Measurements from ENCODE around the gene RIOX2. TPM values are rescaled to one million over a fixed set of nuclear protein-coding genes. Genes with fewer than 3 reads are reported as not detected.

RIOX2 gene
- total RNA-seq, 1 donor from 2014 or later, result 9.5 TPM

DNA sequence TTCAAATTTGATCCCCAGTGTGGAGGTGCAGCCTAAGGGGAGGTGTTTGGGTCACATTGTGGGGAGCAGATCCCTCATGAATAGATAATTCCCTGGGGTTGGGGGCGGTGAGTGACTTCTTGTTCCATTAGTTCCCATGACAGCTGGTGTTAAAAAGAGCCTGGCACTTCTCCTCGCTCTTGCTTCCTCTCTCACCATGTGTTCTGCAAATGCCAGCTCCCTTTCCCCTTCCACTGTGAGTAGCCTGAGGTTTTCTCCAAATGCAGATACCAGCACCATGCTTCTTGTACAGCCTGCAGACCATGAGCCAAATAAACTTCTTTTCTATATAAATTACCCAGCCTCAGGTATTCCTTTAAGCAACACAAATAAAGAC, 23.1 kb downstream of the RIOX2 start:
- TF ChIP-seq, protein P1, sequence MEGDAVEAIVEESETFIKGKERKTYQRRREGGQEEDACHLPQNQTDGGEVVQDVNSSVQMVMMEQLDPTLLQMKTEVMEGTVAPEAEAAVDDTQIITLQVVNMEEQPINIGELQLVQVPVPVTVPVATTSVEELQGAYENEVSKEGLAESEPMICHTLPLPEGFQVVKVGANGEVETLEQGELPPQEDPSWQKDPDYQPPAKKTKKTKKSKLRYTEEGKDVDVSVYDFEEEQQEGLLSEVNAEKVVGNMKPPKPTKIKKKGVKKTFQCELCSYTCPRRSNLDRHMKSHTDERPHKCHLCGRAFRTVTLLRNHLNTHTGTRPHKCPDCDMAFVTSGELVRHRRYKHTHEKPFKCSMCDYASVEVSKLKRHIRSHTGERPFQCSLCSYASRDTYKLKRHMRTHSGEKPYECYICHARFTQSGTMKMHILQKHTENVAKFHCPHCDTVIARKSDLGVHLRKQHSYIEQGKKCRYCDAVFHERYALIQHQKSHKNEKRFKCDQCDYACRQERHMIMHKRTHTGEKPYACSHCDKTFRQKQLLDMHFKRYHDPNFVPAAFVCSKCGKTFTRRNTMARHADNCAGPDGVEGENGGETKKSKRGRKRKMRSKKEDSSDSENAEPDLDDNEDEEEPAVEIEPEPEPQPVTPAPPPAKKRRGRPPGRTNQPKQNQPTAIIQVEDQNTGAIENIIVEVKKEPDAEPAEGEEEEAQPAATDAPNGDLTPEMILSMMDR (IDR thresholded peaks at IDR 0.05; ENCODE audit: borderline replicate concordance), result no peak
- no peaks in the 10 kb centered on the region for H3K9me3 ChIP-seq (replicated peaks)

GRCh38 chr3:97948351-97949109, 23.7 kb downstream of the RIOX2 start:
- Histone ChIP-seq H3K36me3 (peaks cover 86% of the 10 kb centered on the region), H3K9me3 (replicated peaks) (no peaks in the 10 kb centered on the region), H3K27ac (replicated peaks) (no peak overlapping the region), H3K4me3 (no peak overlapping the region), H3K4me1 (peaks cover 4% of the 10 kb centered on the region), H3K27me3 (ENCODE audit: low read depth) (no peaks in the 10 kb centered on the region)
- no peak for DNase-seq
- intact Hi-C loops (cut with micrococcal nuclease), result no loop called here
- TF ChIP-seq, protein P1 (IDR thresholded peaks at IDR 0.05; ENCODE audit: borderline replicate concordance), result no peak

More for the DNA sequence above, 23.1 kb downstream of the RIOX2 start:
- H3K4me1 ChIP-seq, result peaks cover 4% of the 10 kb centered on the region
- intact Hi-C loops (cut with micrococcal nuclease), result no loop called here
- H3K27ac ChIP-seq (replicated peaks), result no peak overlapping the region
- H3K4me3 ChIP-seq, result no peak overlapping the region
- DNase-seq, result no peak
- H3K27me3 ChIP-seq (ENCODE audit: low read depth), result no peaks in the 10 kb centered on the region
- H3K36me3 ChIP-seq, result peaks cover 86% of the 10 kb centered on the region

- no peak for DNase-seq
- Histone ChIP-seq H3K4me3 (no peak overlapping the region), H3K27ac (replicated peaks) (no peak overlapping the region), H3K9me3 (replicated peaks) (no peaks in the 10 kb centered on the region), H3K27me3 (ENCODE audit: low read depth) (no peaks in the 10 kb centered on the region), H3K36me3 (peaks cover 92% of the 10 kb centered on the region), H3K4me1 (no peaks in the 10 kb centered on the region)
- TF ChIP-seq, protein P1 (IDR thresholded peaks at IDR 0.05; ENCODE audit: borderline replicate concordance), result no peak
- intact Hi-C loops (cut with micrococcal nuclease), result no loop called here
Observed at GRCh38 chr3:97942801-97943546, 29.3 kb downstream of the RIOX2 start.

GRCh38 chr3:97940034-97940433, 32.2 kb downstream of the RIOX2 start:
- H3K36me3 ChIP-seq, result peaks cover 93% of the 10 kb centered on the region
- H3K27me3 ChIP-seq (ENCODE audit: low read depth), result no peaks in the 10 kb centered on the region
- H3K27ac ChIP-seq (replicated peaks), result no peak overlapping the region
- TF ChIP-seq, protein P1 (IDR thresholded peaks at IDR 0.05; ENCODE audit: borderline replicate concordance), result peak; percentile 44
- intact Hi-C loops (cut with micrococcal nuclease), result no loop called here
- H3K4me1 ChIP-seq, result no peaks in the 10 kb centered on the region
- no peak for DNase-seq
- no peak overlapping the region for H3K4me3 ChIP-seq
- no peaks in the 10 kb centered on the region for H3K9me3 ChIP-seq (replicated peaks)

DNA sequence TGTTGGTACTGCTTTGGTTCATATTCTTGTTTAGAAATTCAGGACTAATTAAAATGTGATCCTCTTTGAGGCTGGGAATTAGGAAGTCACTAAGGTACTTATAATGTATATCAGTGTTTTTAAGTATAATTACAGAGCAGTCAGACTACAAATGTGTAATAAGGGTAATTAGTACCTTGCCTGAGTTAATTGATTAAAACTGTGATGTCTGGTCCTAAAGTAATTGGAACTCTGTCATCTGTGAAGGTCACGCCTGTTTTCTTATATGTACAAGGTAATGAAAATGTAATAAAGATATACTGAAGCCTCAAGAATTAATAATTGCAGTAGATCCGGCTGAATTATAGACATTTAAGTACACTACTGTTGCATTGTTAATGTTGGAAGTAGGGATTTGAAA, 32.8 kb downstream of the RIOX2 start:
- no peak for DNase-seq
- intact Hi-C loops (cut with micrococcal nuclease), result loop anchor here (10.0 kb wide), 1 partner anchor 145 kb away; no protein-coding TSS in a partner anchor
- H3K27ac ChIP-seq (replicated peaks), result no peak overlapping the region
- no peaks in the 10 kb centered on the region for H3K4me1 ChIP-seq
- peaks cover 93% of the 10 kb centered on the region for H3K36me3 ChIP-seq
- H3K27me3 ChIP-seq (ENCODE audit: low read depth), result no peaks in the 10 kb centered on the region
- TF ChIP-seq, protein P1 (IDR thresholded peaks at IDR 0.05; ENCODE audit: borderline replicate concordance), result no peak
- no peak overlapping the region for H3K4me3 ChIP-seq
- H3K9me3 ChIP-seq (replicated peaks), result no peaks in the 10 kb centered on the region

Measured in left ventricle myocardium inferior (tissue), 1 donor.